H9 (cell line): ENCODE data around the gene STK24. TPM values are rescaled to one million over a fixed set of nuclear protein-coding genes. Genes with fewer than 3 reads are reported as not detected.

Experiments
- DNase-seq: peaks from one replicate; pipeline ENCODE4 v3.0.0-alpha.2; 2017
- H2AFZ ChIP-seq: one replicate; pipeline ENCODE4 v1.6.1; 2013; ENCODE audit warnings: mild to moderate bottlenecking, low read length, control low read depth, moderate library complexity
- H2AK5ac ChIP-seq: 2 replicates; pipeline ENCODE4 v1.6.1; 2013; ENCODE audit warnings: low read length, control low read depth, mixed read lengths; ENCODE audit not compliant: insufficient read length
- H2BK120ac ChIP-seq: one replicate; pipeline ENCODE4 v1.6.1; 2013; ENCODE audit warnings: low read depth, mild to moderate bottlenecking, low read length, control low read depth, inconsistent platforms; ENCODE audit not compliant: poor library complexity, severe bottlenecking
- H2BK12ac ChIP-seq: 2 replicates; pipeline ENCODE4 v1.6.1; 2013; ENCODE audit warnings: low read length, control low read depth, mixed read lengths, low read depth; ENCODE audit not compliant: insufficient read length
- H2BK15ac ChIP-seq: 2 replicates; pipeline ENCODE4 v1.6.1; 2013; ENCODE audit warnings: low read depth, low read length, control low read depth
- H2BK20ac ChIP-seq: one replicate; pipeline ENCODE4 v1.6.1; 2013; ENCODE audit warnings: low read depth, mild to moderate bottlenecking, low read length, control low read depth, inconsistent platforms; ENCODE audit not compliant: poor library complexity, severe bottlenecking
- H2BK5ac ChIP-seq: 2 replicates; pipeline ENCODE4 v1.6.1; 2013; ENCODE audit warnings: low read length, control low read depth, mixed read lengths; ENCODE audit not compliant: insufficient read length
- H3K14ac ChIP-seq: 2 replicates; pipeline ENCODE4 v1.6.1; 2013; ENCODE audit warnings: low read length, control low read depth; ENCODE audit not compliant: insufficient read depth
- H3K18ac ChIP-seq: 2 replicates; pipeline ENCODE4 v1.6.1; 2013; ENCODE audit warnings: low read depth, mild to moderate bottlenecking, mixed read lengths, low read length, control low read depth; ENCODE audit not compliant: insufficient read length
- H3K23ac ChIP-seq: 2 replicates; pipeline ENCODE4 v1.6.1; 2013; ENCODE audit warnings: low read length, control low read depth, mixed read lengths, low read depth; ENCODE audit not compliant: insufficient read length
- H3K23me2 ChIP-seq: 2 replicates; pipeline ENCODE4 v1.6.1; 2013; ENCODE audit warnings: low read depth, mild to moderate bottlenecking, mixed read lengths, low read length, control low read depth; ENCODE audit not compliant: insufficient read length, poor library complexity, severe bottlenecking
- H3K27ac ChIP-seq: 2 replicates; pipeline ENCODE4 v1.5.1; 2013; ENCODE audit warnings: low read length, control low read depth, mixed read lengths, low read depth; ENCODE audit not compliant: insufficient read length
- H3K27me3 ChIP-seq: 2 replicates; pipeline ENCODE4 v1.6.1; 2013; ENCODE audit warnings: low read length, control low read depth, inconsistent platforms; ENCODE audit not compliant: insufficient read depth
- H3K4ac ChIP-seq: 2 replicates; pipeline ENCODE4 v1.6.1; 2013; ENCODE audit warnings: low read depth, mild to moderate bottlenecking, control low read depth, inconsistent platforms, low read length, moderate library complexity
- H3K4me1 ChIP-seq: 2 replicates; pipeline ENCODE4 v1.6.1; 2013; ENCODE audit warnings: low read length, control low read depth, inconsistent platforms; ENCODE audit not compliant: insufficient read depth
- H3K4me2 ChIP-seq: 2 replicates; pipeline ENCODE4 v1.6.1; 2013; ENCODE audit warnings: low read length, control low read depth, mixed read lengths; ENCODE audit not compliant: insufficient read length, insufficient read depth
- H3K56ac ChIP-seq: 2 replicates; pipeline ENCODE4 v1.6.1; 2013; ENCODE audit warnings: low read depth, mild to moderate bottlenecking, mixed read lengths, low read length, control low read depth; ENCODE audit not compliant: insufficient read length
- H3K79me1 ChIP-seq: 2 replicates; pipeline ENCODE4 v1.6.1; 2013; ENCODE audit warnings: low read depth, mild to moderate bottlenecking, moderate library complexity, low read length, control low read depth, inconsistent platforms; ENCODE audit not compliant: insufficient read depth, poor library complexity, severe bottlenecking
- H3K79me2 ChIP-seq: 2 replicates; pipeline ENCODE4 v1.6.1; 2013; ENCODE audit warnings: low read length, control low read depth, inconsistent platforms; ENCODE audit not compliant: insufficient read depth
- H3K9ac ChIP-seq: 2 replicates; pipeline ENCODE4 v1.6.1; 2013; ENCODE audit warnings: low read length, control low read depth, mixed read lengths; ENCODE audit not compliant: insufficient read length; ENCODE audit errors: extremely low read depth
- H3K9me3 ChIP-seq: one replicate; pipeline ENCODE4 v1.6.1; 2013; ENCODE audit warnings: low read depth, low read length, inconsistent platforms; ENCODE audit not compliant: control insufficient read depth
- H3T11ph ChIP-seq: one replicate; pipeline ENCODE4 v1.6.1; 2013; ENCODE audit warnings: mild to moderate bottlenecking, low read length, control low read depth, inconsistent platforms
- H4K20me1 ChIP-seq: one replicate; pipeline ENCODE4 v1.6.1; 2013; ENCODE audit not compliant: control insufficient read depth, insufficient read length, insufficient read depth
- H4K5ac ChIP-seq: 2 replicates; pipeline ENCODE4 v1.6.1; 2013; ENCODE audit warnings: low read depth, mild to moderate bottlenecking, mixed read lengths, low read length, control low read depth; ENCODE audit not compliant: insufficient read length
- H4K8ac ChIP-seq: replicated peaks from 2 replicates; pipeline ENCODE4 v1.6.1; 2013; ENCODE audit warnings: low read length, control low read depth, mixed read lengths, low read depth; ENCODE audit not compliant: insufficient read length
- H4K91ac ChIP-seq: 2 replicates; pipeline ENCODE4 v1.6.1; 2013; ENCODE audit warnings: low read depth, mild to moderate bottlenecking, moderate library complexity, mixed read lengths, low read length, control low read depth; ENCODE audit not compliant: insufficient read length
- H3K27ac Mint-ChIP-seq, 3 experiments: 2 replicates in 2 of 3; 3 replicates in 1 of 3; pipeline ENCODE4 v1.8.0; 2020 to 2021; ENCODE audit warnings: mixed read lengths in 3 of 3, mild to moderate bottlenecking in 1 of 3, moderate library complexity in 1 of 3
- H3K27me3 Mint-ChIP-seq: 2 replicates; pipeline ENCODE4 v1.8.0; 2021; ENCODE audit warnings: low read depth, mild to moderate bottlenecking, moderate library complexity, mixed read lengths
- H3K36me3 Mint-ChIP-seq, 3 experiments: 2 replicates in 2 of 3; 3 replicates in 1 of 3; pipeline ENCODE4 v1.8.0; 2020 to 2021; ENCODE audit warnings: low read depth in 3 of 3, mixed read lengths in 3 of 3; ENCODE audit not compliant: insufficient read depth in 1 of 3
- H3K4me1 Mint-ChIP-seq, 2 experiments: 2 replicates each; pipeline ENCODE4 v1.8.0; 2020; ENCODE audit warnings: mixed read lengths in 2 of 2
- H3K4me3 Mint-ChIP-seq, 2 experiments: 2 replicates in 1 of 2; 3 replicates in 1 of 2; pipeline ENCODE4 v1.8.0; 2020 to 2021; ENCODE audit warnings: mild to moderate bottlenecking in 2 of 2, mixed read lengths in 2 of 2, moderate library complexity in 1 of 2
- H3K9me3 Mint-ChIP-seq, 2 experiments: 2 replicates in 1 of 2; 3 replicates in 1 of 2; pipeline ENCODE4 v1.8.0; 2020; ENCODE audit warnings: mild to moderate bottlenecking in 2 of 2, mixed read lengths in 2 of 2, moderate library complexity in 1 of 2
- CTCF ChIP-seq: fragments of 200-600 bp; sonication (generic); conservative IDR thresholded peaks from 3 replicates; pipeline ENCODE4 v1.8.0; 2021; ENCODE audit warnings: antibody characterized with exemption, mild to moderate bottlenecking
- WGBS: extraction: QIAGEN DNeasy Blood & Tissue Kit; methylation state at CpG from one replicate; pipeline ENCODE4 v1.1.7; 2013; ENCODE audit warnings: missing lambda C conversion rate, low lambda C conversion rate, mixed read lengths; ENCODE audit not compliant: insufficient read length; ENCODE audit errors: extremely low coverage; 5-methylcytosine and 5-hydroxymethylcytosine counted together
- total RNA-seq: library from RNA; stranded (reverse); gene quantifications from 2 replicates; pipeline ENCODE4 v1.2.1, GENCODE V29; 2021

The STK24 gene
- total RNA-seq, 1 experiment from 2014 or later, result 134 TPM

GRCh38 chr13:98442391-98443230 is 134.3 kb downstream of the STK24 start:
- Mint-ChIP-seq H3K4me1 (peaks cover 11 to 12% of the 10 kb centered on the region in 2 experiments), H3K27ac (peak overlapping the region; percentile 33 to 67 (median 66); a peak in 3 of 7 replicates), H3K9me3 (no peaks in the 10 kb centered on the region), H3K27me3 (peaks cover 2% of the 10 kb centered on the region; the same call in 1 of the 2 replicates), H3K36me3 (peaks cover 10 to 47% (median 45%) of the 10 kb centered on the region in 3 experiments; a peak in 6 of 7 replicates), H3K4me3 (no peak overlapping the region)
- Histone ChIP-seq H3K9ac (no peak overlapping the region), H3K27me3 (no peaks in the 10 kb centered on the region), H4K8ac (no peak overlapping the region), H2BK15ac (no peak overlapping the region), H4K91ac (no peak overlapping the region), H2BK120ac (no peak overlapping the region), H2BK5ac (no peak overlapping the region), H3K56ac (no peak overlapping the region), H4K20me1 (peaks cover 2% of the 10 kb centered on the region), H3T11ph (no peak overlapping the region), H4K5ac (no peak overlapping the region), H3K9me3 (no peaks in the 10 kb centered on the region), H3K4me1 (no peaks in the 10 kb centered on the region; the same call in 1 of the 2 replicates), H3K23ac (no peak overlapping the region), H3K18ac (no peak overlapping the region), H2BK20ac (no peak overlapping the region), H2AFZ (no peak overlapping the region), H3K4ac (no peak overlapping the region), H3K14ac (no peak overlapping the region; the same call in 1 of the 2 replicates), H3K79me2 (no peaks in the 10 kb centered on the region), H3K79me1 (no peaks in the 10 kb centered on the region), H3K27ac (no peak overlapping the region), H3K4me2 (no peak overlapping the region), H2BK12ac (no peak overlapping the region), H3K23me2 (no peaks in the 10 kb centered on the region), H2AK5ac (no peak overlapping the region)
- DNase-seq, result no peak
- TF ChIP-seq CTCF, result no peak
- no CpG with 5 or more reads among the region's 27 CpGs for WGBS
